GM12864 (cell line): ENCODE results near the gene OR10A3.

ENCODE experiments used
- DNase-seq: peaks from one replicate; pipeline ENCODE4 v3.0.0-alpha.2; 2011; ENCODE audit warnings: low read depth
- H3K4me3 ChIP-seq: 2 replicates; pipeline ENCODE4 v1.5.1; 2011; ENCODE audit warnings: mild to moderate bottlenecking, low read depth, low read length, control low read depth
- CTCF ChIP-seq: IDR thresholded peaks from 2 replicates; pipeline ENCODE4 v1.5.1; 2011; ENCODE audit warnings: low read depth, mild to moderate bottlenecking, moderate library complexity, low read length, control low read depth, inconsistent platforms; ENCODE audit errors: missing control alignments

The OR10A3 gene

GRCh38 chr11:7974668-7975067, 33.2 kb upstream of the OR10A3 start:
- TF ChIP-seq CTCF, result no peak
- no peak for DNase-seq
- H3K4me3 ChIP-seq, result no peak overlapping the region

- no peak for DNase-seq
- H3K4me3 ChIP-seq, result no peak overlapping the region
- no peak for TF ChIP-seq CTCF
Observed at GRCh38 chr11:7973011-7973410, 31.5 kb upstream of the OR10A3 start.

GRCh38 chr11:7971846-7972245, 30.3 kb upstream of the OR10A3 start:
- H3K4me3 ChIP-seq, result no peak overlapping the region
- DNase-seq, result no peak
- TF ChIP-seq CTCF, result no peak

GRCh38 chr11:7969756-7970646, 28.5 kb upstream of the OR10A3 start:
- no peak for TF ChIP-seq CTCF
- H3K4me3 ChIP-seq, result no peak overlapping the region
- no peak for DNase-seq

GRCh38 chr11:7968686-7969085, 27.2 kb upstream of the OR10A3 start:
- no peak overlapping the region for H3K4me3 ChIP-seq
- TF ChIP-seq CTCF, result no peak
- no peak for DNase-seq

- no peak overlapping the region for H3K4me3 ChIP-seq
- DNase-seq, result no peak
- TF ChIP-seq CTCF, result no peak
Observed at GRCh38 chr11:7967826-7968225, 26.3 kb upstream of the OR10A3 start.

- no peak for DNase-seq
- TF ChIP-seq CTCF, result no peak
Observed at GRCh38 chr11:7967097-7967496, 25.6 kb upstream of the OR10A3 start.

More at GRCh38 chr11:7967097-7967496, 25.6 kb upstream of the OR10A3 start:
- no peak overlapping the region for H3K4me3 ChIP-seq
